GM23338 (cell line): ENCODE measurements around the gene SLC43A2. TPM values are rescaled to one million over a fixed set of nuclear protein-coding genes. Genes with fewer than 3 reads are reported as not detected.

ENCODE experiments used
- ATAC-seq: fragments of 200-7000 bp; cut with Tn5 transposase; 3 replicates; pipeline ENCODE4 v1.9.1; 2020
- DNase-seq: peaks from one replicate; pipeline ENCODE4 v3.0.0-alpha.2; 2015; ENCODE audit warnings: low spot score
- H2AFZ ChIP-seq: fragments of 200-600 bp; sonication (generic); 2 replicates; pipeline ENCODE4 v1.8.0; 2016; ENCODE audit warnings: antibody characterized with exemption, mild to moderate bottlenecking, moderate library complexity
- H3F3A ChIP-seq: fragments of 200-600 bp; sonication (generic); replicated peaks from 2 replicates; pipeline ENCODE4 v1.8.0; 2017; ENCODE audit warnings: antibody characterized with exemption, mixed run types, low read depth
- H3K27ac ChIP-seq: fragments of 200-600 bp; sonication (generic); 2 replicates; pipeline ENCODE4 v1.6.1; 2016; ENCODE audit warnings: low read depth
- H3K27me3 ChIP-seq: fragments of 200-600 bp; sonication (generic); 2 replicates; pipeline ENCODE4 v1.8.0; 2016; ENCODE audit warnings: mild to moderate bottlenecking, mixed run types, moderate library complexity; ENCODE audit not compliant: insufficient read depth
- H3K36me3 ChIP-seq: fragments of 200-600 bp; sonication (generic); 2 replicates; pipeline ENCODE4 v1.8.0; 2016; ENCODE audit warnings: mild to moderate bottlenecking; ENCODE audit not compliant: insufficient read depth
- H3K4me1 ChIP-seq: fragments of 200-600 bp; sonication (generic); 2 replicates; pipeline ENCODE4 v1.8.0; 2016; ENCODE audit warnings: mild to moderate bottlenecking, moderate library complexity; ENCODE audit not compliant: insufficient read depth
- H3K4me2 ChIP-seq: fragments of 200-600 bp; sonication (generic); 2 replicates; pipeline ENCODE4 v1.7.1; 2017; ENCODE audit warnings: mixed run types
- H3K4me3 ChIP-seq: fragments of 200-600 bp; sonication (generic); 2 replicates; pipeline ENCODE4 v1.6.1; 2016; ENCODE audit warnings: mixed run types
- H3K79me2 ChIP-seq: fragments of 200-600 bp; sonication (generic); replicated peaks from 2 replicates; pipeline ENCODE4 v1.8.0; 2017; ENCODE audit warnings: mild to moderate bottlenecking; ENCODE audit not compliant: insufficient read depth
- H3K9me2 ChIP-seq: fragments of 200-600 bp; sonication (generic); 2 replicates; pipeline ENCODE4 v1.8.0; 2017; ENCODE audit not compliant: insufficient read depth
- H4K20me1 ChIP-seq: fragments of 200-600 bp; sonication (generic); replicated peaks from 2 replicates; pipeline ENCODE4 v1.8.0; 2017; ENCODE audit warnings: mild to moderate bottlenecking; ENCODE audit not compliant: insufficient read depth
- H3K27ac Mint-ChIP-seq: 2 replicates; pipeline ENCODE4 v1.8.0; 2020; ENCODE audit warnings: inconsistent platforms, mild to moderate bottlenecking, moderate library complexity, mixed read lengths
- H3K27me3 Mint-ChIP-seq: 3 replicates; pipeline ENCODE4 v1.8.0; 2022; ENCODE audit warnings: low read depth, mild to moderate bottlenecking, moderate library complexity, mixed read lengths, inconsistent platforms; ENCODE audit not compliant: insufficient read depth, poor library complexity
- H3K36me3 Mint-ChIP-seq: 3 replicates; pipeline ENCODE4 v1.8.0; 2021; ENCODE audit warnings: low read depth, mild to moderate bottlenecking, inconsistent platforms, moderate library complexity, mixed read lengths
- H3K4me1 Mint-ChIP-seq: 3 replicates; pipeline ENCODE4 v1.8.0; 2020; ENCODE audit warnings: mild to moderate bottlenecking, inconsistent platforms, mixed read lengths
- H3K4me3 Mint-ChIP-seq: 3 replicates; pipeline ENCODE4 v1.8.0; 2021; ENCODE audit warnings: moderate library complexity, mild to moderate bottlenecking, inconsistent platforms, mixed read lengths
- H3K9me3 Mint-ChIP-seq: 3 replicates; pipeline ENCODE4 v1.8.0; 2020; ENCODE audit warnings: moderate library complexity, mild to moderate bottlenecking, inconsistent platforms, mixed read lengths
- CREB1 ChIP-seq: fragments of 250-450 bp; sonication (Bioruptor Pico); IDR thresholded peaks from 2 replicates; pipeline ENCODE4 v1.5.0; 2020; ENCODE audit warnings: low read depth, mild to moderate bottlenecking, moderate library complexity
- JUNB ChIP-seq: IDR thresholded peaks from one replicate; pipeline ENCODE4 v1.6.1; 2016; ENCODE audit warnings: antibody characterized with exemption; ENCODE audit not compliant: unreplicated experiment
- POLR2AphosphoS5 ChIP-seq: IDR thresholded peaks from 2 replicates; pipeline ENCODE4 v1.6.1; 2016; ENCODE audit warnings: antibody characterized with exemption, low read depth
- ZNF114 ChIP-seq: fragments of 250-450 bp; sonication (Bioruptor Pico); IDR thresholded peaks from 2 replicates; pipeline ENCODE4 v1.5.0; 2020; ENCODE audit warnings: mild to moderate bottlenecking, moderate library complexity
- ZNF331 ChIP-seq: fragments of 250-450 bp; sonication (Bioruptor Pico); IDR thresholded peaks from 2 replicates; pipeline ENCODE4 v1.5.0; 2020; ENCODE audit warnings: low read depth, mild to moderate bottlenecking, moderate library complexity
- polyA plus RNA-seq: library from polyadenylated mRNA; unstranded; fragments of >200 nt; fragmentation: Nextera tagmentation; extraction: Ambion mirVana; gene quantifications from 2 replicates; pipeline ENCODE4 v1.2.1, GENCODE V29; 2016
- total RNA-seq: library from RNA; depleted of rRNA; stranded (reverse); fragments of >200 nt; shearing (Covaris generic); gene quantifications from 2 replicates; pipeline ENCODE4 v1.2.3, GENCODE V29; 2014
- TF ChIP-seq, protein P1 (sequence below): fragments of 250-450 bp; sonication (Bioruptor Pico); IDR thresholded peaks from 2 replicates; pipeline ENCODE4 v1.5.0; 2020; ENCODE audit warnings: mild to moderate bottlenecking, moderate library complexity
- TF ChIP-seq, protein P2 (sequence below): IDR thresholded peaks from 2 replicates; pipeline ENCODE4 v1.6.1; 2016; ENCODE audit warnings: antibody characterized with exemption

SLC43A2 gene
- total and polyA plus RNA-seq, 2 experiments from 2014 or later = 2.2 to 9.8 TPM

DNA sequence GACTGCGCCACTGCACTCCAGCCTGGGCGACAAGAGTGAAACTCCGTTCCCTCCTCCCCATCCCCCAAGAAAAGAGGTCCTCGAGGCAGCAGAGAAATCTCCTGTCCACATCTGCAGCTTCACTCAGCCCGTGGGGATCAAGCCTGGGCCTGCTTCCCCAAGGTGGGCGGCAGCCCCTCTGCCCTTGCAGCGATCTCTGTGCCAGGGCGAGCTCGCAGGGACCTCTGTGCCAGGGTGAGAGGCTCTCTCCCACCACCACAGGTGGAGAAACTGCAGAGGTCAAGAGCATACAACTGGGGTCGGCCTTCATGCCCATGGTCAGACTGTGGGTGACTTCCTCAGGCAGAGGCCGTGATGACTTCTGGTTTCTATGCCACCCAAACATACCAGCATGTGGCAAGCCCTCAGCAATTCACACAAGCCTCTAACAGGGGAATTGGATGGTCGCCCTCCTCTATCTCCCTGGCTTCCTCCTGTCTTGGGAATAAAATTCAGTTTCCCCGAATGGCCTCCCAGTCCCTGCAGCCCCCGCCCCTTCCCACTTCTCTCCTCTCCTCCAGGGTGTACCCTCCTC, 5.5 kb downstream of the SLC43A2 start:
- Histone ChIP-seq H3K27me3 (peaks cover 8% of the 10 kb centered on the region; the same call in 1 of the 2 replicates), H3K4me2 (no peak overlapping the region), H4K20me1 (no peaks in the 10 kb centered on the region), H3K79me2 (no peaks in the 10 kb centered on the region), H3K4me3 (no peak overlapping the region), H2AFZ (no peak overlapping the region), H3K36me3 (no peaks in the 10 kb centered on the region), H3K9me2 (no peaks in the 10 kb centered on the region), H3K27ac (no peak overlapping the region), H3K4me1 (no peaks in the 10 kb centered on the region; the same call in 1 of the 2 replicates), H3F3A (0 out of 2 replicates have a peak, but pooled peaks cover 5% of the 10 kb centered on the region)
- no peaks in the 10 kb centered on the region for H3K9me3 Mint-ChIP-seq
- DNase-seq = no peak
- peaks cover 30% of the 10 kb centered on the region for H3K4me1 Mint-ChIP-seq
- ATAC-seq = no peak
- H3K27ac Mint-ChIP-seq = no peak overlapping the region
- no peaks in the 10 kb centered on the region; the same call in 2 of the 3 replicates for H3K36me3 Mint-ChIP-seq
- no peak overlapping the region for H3K4me3 Mint-ChIP-seq
- TF ChIP-seq, protein P1, sequence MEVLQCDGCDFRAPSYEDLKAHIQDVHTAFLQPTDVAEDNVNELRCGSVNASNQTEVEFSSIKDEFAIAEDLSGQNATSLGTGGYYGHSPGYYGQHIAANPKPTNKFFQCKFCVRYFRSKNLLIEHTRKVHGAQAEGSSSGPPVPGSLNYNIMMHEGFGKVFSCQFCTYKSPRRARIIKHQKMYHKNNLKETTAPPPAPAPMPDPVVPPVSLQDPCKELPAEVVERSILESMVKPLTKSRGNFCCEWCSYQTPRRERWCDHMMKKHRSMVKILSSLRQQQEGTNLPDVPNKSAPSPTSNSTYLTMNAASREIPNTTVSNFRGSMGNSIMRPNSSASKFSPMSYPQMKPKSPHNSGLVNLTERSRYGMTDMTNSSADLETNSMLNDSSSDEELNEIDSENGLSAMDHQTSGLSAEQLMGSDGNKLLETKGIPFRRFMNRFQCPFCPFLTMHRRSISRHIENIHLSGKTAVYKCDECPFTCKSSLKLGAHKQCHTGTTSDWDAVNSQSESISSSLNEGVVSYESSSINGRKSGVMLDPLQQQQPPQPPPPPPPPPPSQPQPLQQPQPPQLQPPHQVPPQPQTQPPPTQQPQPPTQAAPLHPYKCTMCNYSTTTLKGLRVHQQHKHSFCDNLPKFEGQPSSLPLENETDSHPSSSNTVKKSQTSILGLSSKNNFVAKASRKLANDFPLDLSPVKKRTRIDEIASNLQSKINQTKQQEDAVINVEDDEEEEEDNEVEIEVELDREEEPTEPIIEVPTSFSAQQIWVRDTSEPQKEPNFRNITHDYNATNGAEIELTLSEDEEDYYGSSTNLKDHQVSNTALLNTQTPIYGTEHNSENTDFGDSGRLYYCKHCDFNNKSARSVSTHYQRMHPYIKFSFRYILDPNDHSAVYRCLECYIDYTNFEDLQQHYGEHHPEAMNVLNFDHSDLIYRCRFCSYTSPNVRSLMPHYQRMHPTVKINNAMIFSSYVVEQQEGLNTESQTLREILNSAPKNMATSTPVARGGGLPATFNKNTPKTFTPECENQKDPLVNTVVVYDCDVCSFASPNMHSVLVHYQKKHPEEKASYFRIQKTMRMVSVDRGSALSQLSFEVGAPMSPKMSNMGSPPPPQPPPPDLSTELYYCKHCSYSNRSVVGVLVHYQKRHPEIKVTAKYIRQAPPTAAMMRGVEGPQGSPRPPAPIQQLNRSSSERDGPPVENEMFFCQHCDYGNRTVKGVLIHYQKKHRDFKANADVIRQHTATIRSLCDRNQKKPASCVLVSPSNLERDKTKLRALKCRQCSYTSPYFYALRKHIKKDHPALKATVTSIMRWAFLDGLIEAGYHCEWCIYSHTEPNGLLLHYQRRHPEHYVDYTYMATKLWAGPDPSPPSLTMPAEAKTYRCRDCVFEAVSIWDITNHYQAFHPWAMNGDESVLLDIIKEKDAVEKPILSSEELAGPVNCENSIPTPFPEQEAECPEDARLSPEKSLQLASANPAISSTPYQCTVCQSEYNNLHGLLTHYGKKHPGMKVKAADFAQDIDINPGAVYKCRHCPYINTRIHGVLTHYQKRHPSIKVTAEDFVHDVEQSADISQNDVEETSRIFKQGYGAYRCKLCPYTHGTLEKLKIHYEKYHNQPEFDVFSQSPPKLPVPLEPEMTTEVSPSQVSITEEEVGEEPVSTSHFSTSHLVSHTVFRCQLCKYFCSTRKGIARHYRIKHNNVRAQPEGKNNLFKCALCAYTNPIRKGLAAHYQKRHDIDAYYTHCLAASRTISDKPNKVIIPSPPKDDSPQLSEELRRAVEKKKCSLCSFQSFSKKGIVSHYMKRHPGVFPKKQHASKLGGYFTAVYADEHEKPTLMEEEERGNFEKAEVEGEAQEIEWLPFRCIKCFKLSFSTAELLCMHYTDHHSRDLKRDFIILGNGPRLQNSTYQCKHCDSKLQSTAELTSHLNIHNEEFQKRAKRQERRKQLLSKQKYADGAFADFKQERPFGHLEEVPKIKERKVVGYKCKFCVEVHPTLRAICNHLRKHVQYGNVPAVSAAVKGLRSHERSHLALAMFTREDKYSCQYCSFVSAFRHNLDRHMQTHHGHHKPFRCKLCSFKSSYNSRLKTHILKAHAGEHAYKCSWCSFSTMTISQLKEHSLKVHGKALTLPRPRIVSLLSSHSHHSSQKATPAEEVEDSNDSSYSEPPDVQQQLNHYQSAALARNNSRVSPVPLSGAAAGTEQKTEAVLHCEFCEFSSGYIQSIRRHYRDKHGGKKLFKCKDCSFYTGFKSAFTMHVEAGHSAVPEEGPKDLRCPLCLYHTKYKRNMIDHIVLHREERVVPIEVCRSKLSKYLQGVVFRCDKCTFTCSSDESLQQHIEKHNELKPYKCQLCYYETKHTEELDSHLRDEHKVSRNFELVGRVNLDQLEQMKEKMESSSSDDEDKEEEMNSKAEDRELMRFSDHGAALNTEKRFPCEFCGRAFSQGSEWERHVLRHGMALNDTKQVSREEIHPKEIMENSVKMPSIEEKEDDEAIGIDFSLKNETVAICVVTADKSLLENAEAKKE (CRISPR knock-in tag) = no peak
- no peak for TF ChIP-seq CREB1 (CRISPR knock-in tag)
- TF ChIP-seq ZNF114 = no peak
- TF ChIP-seq, protein P2, sequence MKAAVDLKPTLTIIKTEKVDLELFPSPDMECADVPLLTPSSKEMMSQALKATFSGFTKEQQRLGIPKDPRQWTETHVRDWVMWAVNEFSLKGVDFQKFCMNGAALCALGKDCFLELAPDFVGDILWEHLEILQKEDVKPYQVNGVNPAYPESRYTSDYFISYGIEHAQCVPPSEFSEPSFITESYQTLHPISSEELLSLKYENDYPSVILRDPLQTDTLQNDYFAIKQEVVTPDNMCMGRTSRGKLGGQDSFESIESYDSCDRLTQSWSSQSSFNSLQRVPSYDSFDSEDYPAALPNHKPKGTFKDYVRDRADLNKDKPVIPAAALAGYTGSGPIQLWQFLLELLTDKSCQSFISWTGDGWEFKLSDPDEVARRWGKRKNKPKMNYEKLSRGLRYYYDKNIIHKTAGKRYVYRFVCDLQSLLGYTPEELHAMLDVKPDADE = no peak
- TF ChIP-seq JUNB = no peak
- no peak for TF ChIP-seq ZNF331 (CRISPR knock-in tag)
- TF ChIP-seq POLR2AphosphoS5 = no peak
- peaks cover 11% of the 10 kb centered on the region for H3K27me3 Mint-ChIP-seq
